UCSD-AML1 (cell line): ENCODE data around the gene MICAL2.

Source experiments
- DNase-seq: peaks from one replicate; lab custom pipeline; 2025; ENCODE audit not compliant: unreplicated experiment; lab: John Stamatoyannopoulos, UW

MICAL2 gene

GRCh38 chr11:12280199-12280837, 169.9 kb downstream of the MICAL2 start:
- DNase-seq, result no peak

- DNase-seq, result no peak
Measured at GRCh38 chr11:12280838-12281565, 170.6 kb downstream of the MICAL2 start.

- peak; percentile 77 for DNase-seq
Measured at GRCh38 chr11:12281571-12282478, 171.4 kb downstream of the MICAL2 start.

GRCh38 chr11:12282676-12283075, 172.3 kb downstream of the MICAL2 start:
- no peak for DNase-seq

GRCh38 chr11:12284316-12285050, 174.1 kb downstream of the MICAL2 start:
- no peak for DNase-seq

- DNase-seq, result no peak
Measured at GRCh38 chr11:12285106-12285505, 174.7 kb downstream of the MICAL2 start.

GRCh38 chr11:12285811-12286222, 175.4 kb downstream of the MICAL2 start:
- no peak for DNase-seq

- DNase-seq, result no peak
Measured at GRCh38 chr11:12286606-12287005, 176.2 kb downstream of the MICAL2 start.

- no peak for DNase-seq
Measured at GRCh38 chr11:12287009-12287373, 176.6 kb downstream of the MICAL2 start.

GRCh38 chr11:12287374-12288211, 177.2 kb downstream of the MICAL2 start:
- DNase-seq, result peak; percentile 68

- peak; percentile 74 for DNase-seq
Measured at GRCh38 chr11:12288212-12288930, 178.0 kb downstream of the MICAL2 start.

- no peak for DNase-seq
Measured at GRCh38 chr11:12288931-12289666, 178.7 kb downstream of the MICAL2 start.

GRCh38 chr11:12289667-12290476, 179.5 kb downstream of the MICAL2 start:
- DNase-seq, result no peak

- DNase-seq, result no peak
Measured at GRCh38 chr11:12290477-12290922, 180.1 kb downstream of the MICAL2 start.

GRCh38 chr11:12291313-12291712, 180.9 kb downstream of the MICAL2 start:
- no peak for DNase-seq

GRCh38 chr11:12291766-12292165, 181.4 kb downstream of the MICAL2 start:
- DNase-seq, result no peak

GRCh38 chr11:12292766-12293165, 182.4 kb downstream of the MICAL2 start:
- DNase-seq, result no peak

- DNase-seq, result no peak
Measured at GRCh38 chr11:12293486-12293885, 183.1 kb downstream of the MICAL2 start.
